CD4-positive, alpha-beta T cell treated with Interleukin-17A for 4 hours (primary cell): ENCODE data around the gene CDKAL1.

Source experiments
- DNase-seq: peaks from one replicate; pipeline ENCODE4 v3.0.0-alpha.2; 2020; ENCODE audit warnings: mixed read lengths

Gene CDKAL1

GRCh38 chr6:21128601-21129000 lies 594.3 kb downstream of the CDKAL1 start:
- DNase-seq, result no peak

GRCh38 chr6:21131406-21131805 lies 597.1 kb downstream of the CDKAL1 start:
- no peak for DNase-seq

- DNase-seq, result no peak
Measured at GRCh38 chr6:21132446-21132845, 598.2 kb downstream of the CDKAL1 start.

GRCh38 chr6:21132856-21133838 lies 598.9 kb downstream of the CDKAL1 start:
- DNase-seq, result no peak

GRCh38 chr6:21133901-21134300 lies 599.6 kb downstream of the CDKAL1 start:
- DNase-seq, result no peak

GRCh38 chr6:21134356-21134755 lies 600.1 kb downstream of the CDKAL1 start:
- DNase-seq, result no peak

GRCh38 chr6:21135484-21136013 lies 601.3 kb downstream of the CDKAL1 start:
- DNase-seq, result no peak

GRCh38 chr6:21137700-21138335 lies 603.6 kb downstream of the CDKAL1 start:
- DNase-seq, result no peak

GRCh38 chr6:21138336-21139069 lies 604.2 kb downstream of the CDKAL1 start:
- no peak for DNase-seq

GRCh38 chr6:21140966-21141365 lies 606.7 kb downstream of the CDKAL1 start:
- no peak for DNase-seq

GRCh38 chr6:21141616-21142303 lies 607.5 kb downstream of the CDKAL1 start:
- no peak for DNase-seq

- DNase-seq, result no peak
Measured at GRCh38 chr6:21142741-21143140, 608.5 kb downstream of the CDKAL1 start.

- no peak for DNase-seq
Measured at GRCh38 chr6:21143645-21144044, 609.4 kb downstream of the CDKAL1 start.

GRCh38 chr6:21144928-21145327 lies 610.7 kb downstream of the CDKAL1 start:
- no peak for DNase-seq

- no peak for DNase-seq
Measured at GRCh38 chr6:21147995-21148394, 613.7 kb downstream of the CDKAL1 start.

- DNase-seq, result no peak
Measured at GRCh38 chr6:21149470-21149869, 615.2 kb downstream of the CDKAL1 start.

GRCh38 chr6:21150667-21151066 lies 616.4 kb downstream of the CDKAL1 start:
- no peak for DNase-seq

- no peak for DNase-seq
Measured at GRCh38 chr6:21151119-21151518, 616.9 kb downstream of the CDKAL1 start.

- no peak for DNase-seq
Measured at GRCh38 chr6:21151530-21151929, 617.3 kb downstream of the CDKAL1 start.

GRCh38 chr6:21157186-21157929 lies 623.1 kb downstream of the CDKAL1 start:
- DNase-seq, result no peak

- no peak for DNase-seq
Measured at GRCh38 chr6:21158149-21158548, 623.9 kb downstream of the CDKAL1 start.

GRCh38 chr6:21158873-21159272 lies 624.6 kb downstream of the CDKAL1 start:
- DNase-seq, result no peak
